Middle frontal gyrus (tissue), 1 donor: ENCODE results near the gene MRPL33.
A peak's percentile ranks its signal among the peaks of the same experiment; 100 is the strongest.

Experiments used
- DNase-seq: peaks from one replicate; pipeline ENCODE4 v3.0.0-alpha.2; 2015; ENCODE audit warnings: low spot score; ENCODE audit errors: extremely low spot score

Gene MRPL33

GRCh38 chr2:27771548-27772335 lies at the start of gene MRPL33:
Gene MRPL33, plus strand, starts transcription at chr2:27771719. Its CDS starts 59 bp downstream, at chr2:27771778.
- DNase-seq: peak; percentile 89

- DNase-seq: no peak
Observed at GRCh38 chr2:27721884-27722485, 49.5 kb upstream of the MRPL33 start.

- DNase-seq: peak; percentile 77
Observed at GRCh38 chr2:27723372-27724144, 48.0 kb upstream of the MRPL33 start.

- DNase-seq: no peak
Observed at GRCh38 chr2:27724191-27724590, 47.3 kb upstream of the MRPL33 start.

GRCh38 chr2:27724905-27725701 lies 46.4 kb upstream of the MRPL33 start:
- DNase-seq: no peak

GRCh38 chr2:27727257-27727656 lies 44.3 kb upstream of the MRPL33 start:
- no peak for DNase-seq

- no peak for DNase-seq
Observed at GRCh38 chr2:27728081-27728858, 43.2 kb upstream of the MRPL33 start.

GRCh38 chr2:27729198-27729597 lies 42.3 kb upstream of the MRPL33 start:
- no peak for DNase-seq

GRCh38 chr2:27729614-27730013 lies 41.9 kb upstream of the MRPL33 start:
- no peak for DNase-seq

GRCh38 chr2:27730261-27730662 lies 41.3 kb upstream of the MRPL33 start:
- DNase-seq: no peak

- no peak for DNase-seq
Observed at GRCh38 chr2:27730980-27731691, 40.4 kb upstream of the MRPL33 start.

GRCh38 chr2:27734305-27734704 lies 37.2 kb upstream of the MRPL33 start:
- DNase-seq: no peak

GRCh38 chr2:27735263-27735904 lies 36.1 kb upstream of the MRPL33 start:
- DNase-seq: no peak

GRCh38 chr2:27736031-27736889 lies 35.3 kb upstream of the MRPL33 start:
- no peak for DNase-seq

GRCh38 chr2:27736890-27737204 lies 34.7 kb upstream of the MRPL33 start:
- no peak for DNase-seq

- no peak for DNase-seq
Observed at GRCh38 chr2:27737676-27738348, 33.7 kb upstream of the MRPL33 start.

- no peak for DNase-seq
Observed at GRCh38 chr2:27738349-27739057, 33.0 kb upstream of the MRPL33 start.

GRCh38 chr2:27739058-27739373 lies 32.5 kb upstream of the MRPL33 start:
- DNase-seq: no peak
